ENCODE results near the gene OXTR.

Gene OXTR

GRCh38 chr3:8759038-8759707 lies 10.2 kb downstream of the OXTR start:
- Histone ChIP-seq H3K4me1 (ENCODE audit: control insufficient read depth in 2 of 2, insufficient read depth in 2 of 2, low read length in 2 of 2) (no peaks in the 10 kb centered on the region), H3K9me3 (ENCODE audit: control insufficient read depth in 2 of 2, low read length in 2 of 2) (no peaks in the 10 kb centered on the region), H3K4me3 (ENCODE audit: low read length in 2 of 2) (no peak overlapping the region), H3K27me3 (ENCODE audit: control insufficient read depth in 2 of 2, insufficient read depth in 2 of 2, low read length in 2 of 2) (no peaks in the 10 kb centered on the region), H3K27ac (ENCODE audit: low read depth in 2 of 2, low read length in 2 of 2) (no peak overlapping the region), H3K9ac (ENCODE audit: low read depth in 1 of 2, low read length in 2 of 2) (no peak overlapping the region), H3K36me3 (ENCODE audit: control insufficient read depth in 2 of 2, insufficient read depth in 2 of 2, low read length in 2 of 2) (no peaks in the 10 kb centered on the region)

GRCh38 chr3:8757551-8758518 lies 11.6 kb downstream of the OXTR start:
- H3K27me3 ChIP-seq (ENCODE audit: control insufficient read depth in 2 of 2, insufficient read depth in 2 of 2, low read length in 2 of 2) = no peaks in the 10 kb centered on the region
- H3K4me3 ChIP-seq (ENCODE audit: low read length in 2 of 2) = no peak overlapping the region
- no peaks in the 10 kb centered on the region for H3K4me1 ChIP-seq (ENCODE audit: control insufficient read depth in 2 of 2, insufficient read depth in 2 of 2, low read length in 2 of 2)
- no peaks in the 10 kb centered on the region for H3K9me3 ChIP-seq (ENCODE audit: control insufficient read depth in 2 of 2, low read length in 2 of 2)
- no peaks in the 10 kb centered on the region for H3K36me3 ChIP-seq (ENCODE audit: control insufficient read depth in 2 of 2, insufficient read depth in 2 of 2, low read length in 2 of 2)
- H3K27ac ChIP-seq (ENCODE audit: low read depth in 2 of 2, low read length in 2 of 2) = no peak overlapping the region
- H3K9ac ChIP-seq (ENCODE audit: low read depth in 1 of 2, low read length in 2 of 2) = no peak overlapping the region

- no peaks in the 10 kb centered on the region for H3K27me3 ChIP-seq (ENCODE audit: control insufficient read depth in 2 of 2, insufficient read depth in 2 of 2, low read length in 2 of 2)
- no peaks in the 10 kb centered on the region for H3K9me3 ChIP-seq (ENCODE audit: control insufficient read depth in 2 of 2, low read length in 2 of 2)
- H3K27ac ChIP-seq (ENCODE audit: low read depth in 2 of 2, low read length in 2 of 2) = no peak overlapping the region
- H3K4me3 ChIP-seq (ENCODE audit: low read length in 2 of 2) = no peak overlapping the region
- no peaks in the 10 kb centered on the region for H3K4me1 ChIP-seq (ENCODE audit: control insufficient read depth in 2 of 2, insufficient read depth in 2 of 2, low read length in 2 of 2)
- H3K36me3 ChIP-seq (ENCODE audit: control insufficient read depth in 2 of 2, insufficient read depth in 2 of 2, low read length in 2 of 2) = no peaks in the 10 kb centered on the region
- H3K9ac ChIP-seq (ENCODE audit: low read depth in 1 of 2, low read length in 2 of 2) = no peak overlapping the region
Measured at GRCh38 chr3:8756671-8757070, 12.7 kb downstream of the OXTR start.

DNA sequence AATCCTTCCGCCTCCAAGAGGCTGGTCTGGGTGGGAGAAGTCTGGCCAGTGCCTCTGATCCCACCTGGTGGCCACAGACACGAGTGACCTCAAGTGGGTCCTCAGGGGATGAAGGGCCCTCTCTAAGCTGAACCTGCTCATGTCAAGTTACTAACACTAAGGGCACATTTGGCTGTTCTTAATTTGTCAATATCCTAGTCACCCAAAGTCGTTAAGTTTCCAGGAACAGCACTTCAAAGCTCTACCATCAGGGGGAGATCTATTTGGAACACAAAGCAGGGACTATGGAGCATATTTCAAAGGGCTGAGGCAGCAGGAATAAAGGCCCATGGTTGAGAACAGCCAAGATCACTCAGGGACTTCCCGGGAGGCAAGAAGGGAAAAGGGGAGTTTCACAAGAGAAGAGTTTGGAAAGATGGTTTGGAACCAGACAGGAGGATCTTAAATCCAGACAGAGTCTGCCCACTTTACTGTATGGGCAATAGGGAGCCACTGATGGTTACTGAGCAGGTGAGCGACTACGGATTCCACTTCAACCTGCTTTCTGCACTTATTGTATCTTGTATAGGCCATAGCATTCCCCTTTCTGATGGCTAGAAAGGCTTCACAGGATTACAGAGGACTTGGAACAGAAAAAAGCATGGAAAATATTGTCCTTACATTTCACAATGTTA lies 13.7 kb downstream of the OXTR start:
- H3K27me3 ChIP-seq (ENCODE audit: control insufficient read depth in 2 of 2, insufficient read depth in 2 of 2, low read length in 2 of 2) = no peaks in the 10 kb centered on the region
- no peak overlapping the region for H3K27ac ChIP-seq (ENCODE audit: low read depth in 2 of 2, low read length in 2 of 2)
- no peak overlapping the region for H3K4me3 ChIP-seq (ENCODE audit: low read length in 2 of 2)
- H3K9ac ChIP-seq (ENCODE audit: low read depth in 1 of 2, low read length in 2 of 2) = no peak overlapping the region
- H3K4me1 ChIP-seq (ENCODE audit: control insufficient read depth in 2 of 2, insufficient read depth in 2 of 2, low read length in 2 of 2) = no peaks in the 10 kb centered on the region
- H3K36me3 ChIP-seq (ENCODE audit: control insufficient read depth in 2 of 2, insufficient read depth in 2 of 2, low read length in 2 of 2) = no peaks in the 10 kb centered on the region
- no peaks in the 10 kb centered on the region for H3K9me3 ChIP-seq (ENCODE audit: control insufficient read depth in 2 of 2, low read length in 2 of 2)

- Histone ChIP-seq H3K9me3 (ENCODE audit: control insufficient read depth in 2 of 2, low read length in 2 of 2) (no peaks in the 10 kb centered on the region), H3K27me3 (ENCODE audit: control insufficient read depth in 2 of 2, insufficient read depth in 2 of 2, low read length in 2 of 2) (no peaks in the 10 kb centered on the region), H3K27ac (ENCODE audit: low read depth in 2 of 2, low read length in 2 of 2) (no peak overlapping the region), H3K9ac (ENCODE audit: low read depth in 1 of 2, low read length in 2 of 2) (no peak overlapping the region), H3K36me3 (ENCODE audit: control insufficient read depth in 2 of 2, insufficient read depth in 2 of 2, low read length in 2 of 2) (no peaks in the 10 kb centered on the region), H3K4me1 (ENCODE audit: control insufficient read depth in 2 of 2, insufficient read depth in 2 of 2, low read length in 2 of 2) (no peaks in the 10 kb centered on the region), H3K4me3 (ENCODE audit: low read length in 2 of 2) (no peak overlapping the region)
Measured at GRCh38 chr3:8755097-8755496, 14.3 kb downstream of the OXTR start.

GRCh38 chr3:8752832-8753231 lies 16.6 kb downstream of the OXTR start:
- Histone ChIP-seq H3K9ac (ENCODE audit: low read depth in 1 of 2, low read length in 2 of 2) (no peak overlapping the region), H3K27me3 (ENCODE audit: control insufficient read depth in 2 of 2, insufficient read depth in 2 of 2, low read length in 2 of 2) (no peaks in the 10 kb centered on the region), H3K4me3 (ENCODE audit: low read length in 2 of 2) (no peak overlapping the region), H3K36me3 (ENCODE audit: control insufficient read depth in 2 of 2, insufficient read depth in 2 of 2, low read length in 2 of 2) (no peaks in the 10 kb centered on the region), H3K9me3 (ENCODE audit: control insufficient read depth in 2 of 2, low read length in 2 of 2) (no peaks in the 10 kb centered on the region), H3K4me1 (ENCODE audit: control insufficient read depth in 2 of 2, insufficient read depth in 2 of 2, low read length in 2 of 2) (no peaks in the 10 kb centered on the region), H3K27ac (ENCODE audit: low read depth in 2 of 2, low read length in 2 of 2) (no peak overlapping the region)

DNA sequence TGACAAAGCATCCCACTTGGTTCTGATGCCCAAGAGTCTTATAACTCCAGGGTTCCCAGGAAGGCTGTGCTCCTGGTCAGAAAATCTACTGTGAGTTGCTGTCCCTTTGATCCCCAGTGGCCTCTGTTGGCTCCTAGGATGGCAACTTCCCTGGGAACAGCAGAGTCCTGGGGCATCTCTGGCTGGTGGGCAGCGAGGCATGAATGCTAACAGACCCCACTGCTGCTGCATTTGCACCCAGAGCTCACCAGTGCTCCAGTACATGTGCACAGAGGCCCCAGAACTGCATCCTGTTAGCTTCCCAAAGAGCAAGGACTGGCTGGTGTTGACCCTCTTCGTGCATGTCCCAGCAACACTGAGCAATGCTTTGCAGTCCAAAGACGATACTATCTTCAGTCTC lies 20.1 kb downstream of the OXTR start:
- no peaks in the 10 kb centered on the region for H3K4me1 ChIP-seq (ENCODE audit: control insufficient read depth in 2 of 2, insufficient read depth in 2 of 2, low read length in 2 of 2)
- no peaks in the 10 kb centered on the region for H3K36me3 ChIP-seq (ENCODE audit: control insufficient read depth in 2 of 2, insufficient read depth in 2 of 2, low read length in 2 of 2)
- no peak overlapping the region for H3K9ac ChIP-seq (ENCODE audit: low read depth in 1 of 2, low read length in 2 of 2)
- no peak overlapping the region for H3K4me3 ChIP-seq (ENCODE audit: low read length in 2 of 2)
- H3K9me3 ChIP-seq (ENCODE audit: control insufficient read depth in 2 of 2, low read length in 2 of 2) = no peaks in the 10 kb centered on the region
- H3K27ac ChIP-seq (ENCODE audit: low read depth in 2 of 2, low read length in 2 of 2) = no peak overlapping the region
- no peaks in the 10 kb centered on the region for H3K27me3 ChIP-seq (ENCODE audit: control insufficient read depth in 2 of 2, insufficient read depth in 2 of 2, low read length in 2 of 2)

GRCh38 chr3:8746780-8747345 lies 22.6 kb downstream of the OXTR start:
- Histone ChIP-seq H3K27ac (ENCODE audit: low read depth in 2 of 2, low read length in 2 of 2) (no peak overlapping the region), H3K36me3 (ENCODE audit: control insufficient read depth in 2 of 2, insufficient read depth in 2 of 2, low read length in 2 of 2) (no peaks in the 10 kb centered on the region), H3K9me3 (ENCODE audit: control insufficient read depth in 2 of 2, low read length in 2 of 2) (no peaks in the 10 kb centered on the region), H3K4me3 (ENCODE audit: low read length in 2 of 2) (no peak overlapping the region), H3K27me3 (ENCODE audit: control insufficient read depth in 2 of 2, insufficient read depth in 2 of 2, low read length in 2 of 2) (peaks cover 0 to 2% of the 10 kb centered on the region in 2 donors), H3K4me1 (ENCODE audit: control insufficient read depth in 2 of 2, insufficient read depth in 2 of 2, low read length in 2 of 2) (no peaks in the 10 kb centered on the region), H3K9ac (ENCODE audit: low read depth in 1 of 2, low read length in 2 of 2) (no peak overlapping the region)

DNA sequence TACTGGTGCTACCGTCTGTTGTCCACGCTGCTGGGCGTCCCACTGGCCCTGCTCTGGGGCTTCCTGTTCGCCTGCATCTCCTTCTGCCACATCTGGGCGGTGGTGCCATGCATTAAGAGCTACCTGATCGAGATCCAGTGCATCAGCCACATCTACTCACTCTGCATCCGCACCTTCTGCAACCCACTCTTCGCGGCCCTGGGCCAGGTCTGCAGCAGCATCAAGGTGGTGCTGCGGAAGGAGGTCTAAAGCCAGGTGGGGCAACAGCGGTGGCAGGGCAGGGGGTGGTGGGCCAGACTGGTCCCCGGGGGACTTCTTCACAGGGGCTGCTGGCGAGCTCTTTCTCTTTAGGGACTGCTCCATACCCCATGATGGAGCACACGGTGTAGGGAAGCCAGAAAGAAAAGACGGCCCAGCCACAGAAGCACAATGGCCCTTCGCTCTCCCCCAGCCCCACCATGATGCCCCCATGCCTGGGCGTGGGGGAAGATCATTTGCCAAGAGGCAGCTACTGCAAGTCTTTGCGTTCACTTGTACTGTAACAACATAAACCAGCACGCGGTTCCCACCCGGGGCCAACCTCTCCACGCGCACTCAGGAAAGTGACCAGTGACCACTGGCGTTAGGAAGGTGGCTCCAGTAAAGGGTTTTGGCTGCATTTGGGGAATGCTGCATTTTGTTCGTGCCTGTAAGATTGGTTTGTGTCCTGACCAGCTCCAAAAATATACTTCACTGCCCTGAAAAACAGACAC lies 23.6 kb downstream of the OXTR start:
- no peaks in the 10 kb centered on the region for H3K4me1 ChIP-seq (ENCODE audit: control insufficient read depth in 2 of 2, insufficient read depth in 2 of 2, low read length in 2 of 2)
- H3K27ac ChIP-seq (ENCODE audit: low read depth in 2 of 2, low read length in 2 of 2) = no peak overlapping the region
- no peaks in the 10 kb centered on the region for H3K9me3 ChIP-seq (ENCODE audit: control insufficient read depth in 2 of 2, low read length in 2 of 2)
- H3K4me3 ChIP-seq (ENCODE audit: low read length in 2 of 2) = no peak overlapping the region
- no peak overlapping the region for H3K9ac ChIP-seq (ENCODE audit: low read depth in 1 of 2, low read length in 2 of 2)
- H3K36me3 ChIP-seq (ENCODE audit: control insufficient read depth in 2 of 2, insufficient read depth in 2 of 2, low read length in 2 of 2) = no peaks in the 10 kb centered on the region
- H3K27me3 ChIP-seq (ENCODE audit: control insufficient read depth in 2 of 2, insufficient read depth in 2 of 2, low read length in 2 of 2) = peaks cover 0 to 4% of the 10 kb centered on the region in 2 donors

All from mucosa of rectum (tissue), 2 donors.